GM18873 (cell line): Measurements from ENCODE around the gene WDR48.

ENCODE experiments used
- ATAC-seq: cut with Tn5 transposase; IDR thresholded peaks from one replicate; pipeline ENCODE4 v1.9.1; 2021; ENCODE audit warnings: mild to moderate bottlenecking, moderate library complexity, moderate number of reproducible peaks; ENCODE audit not compliant: unreplicated experiment, low FRiP score

WDR48 gene

GRCh38 chr3:39115870-39116269 is 64.1 kb downstream of the WDR48 start:
- ATAC-seq, result no peak

DNA sequence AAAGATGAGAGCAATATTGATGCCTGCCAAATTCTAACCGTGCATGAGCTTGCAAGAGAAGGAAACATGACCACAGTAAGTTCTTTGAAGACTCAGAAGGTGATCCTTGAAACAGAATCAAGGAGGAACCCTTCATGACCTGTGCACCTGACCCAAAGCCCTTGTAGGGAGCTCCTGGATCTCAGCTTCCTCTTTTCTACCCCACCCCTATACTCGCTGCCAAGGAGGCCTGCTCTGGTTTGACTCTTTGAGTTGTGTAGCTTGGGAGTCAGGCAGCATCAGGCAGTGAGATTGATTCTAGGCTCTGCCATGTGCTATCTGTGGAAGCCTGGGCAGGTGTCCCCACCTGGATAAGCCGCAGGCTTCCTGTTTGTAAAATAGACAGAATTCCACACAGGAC is 66.3 kb downstream of the WDR48 start:
- no peak for ATAC-seq

DNA sequence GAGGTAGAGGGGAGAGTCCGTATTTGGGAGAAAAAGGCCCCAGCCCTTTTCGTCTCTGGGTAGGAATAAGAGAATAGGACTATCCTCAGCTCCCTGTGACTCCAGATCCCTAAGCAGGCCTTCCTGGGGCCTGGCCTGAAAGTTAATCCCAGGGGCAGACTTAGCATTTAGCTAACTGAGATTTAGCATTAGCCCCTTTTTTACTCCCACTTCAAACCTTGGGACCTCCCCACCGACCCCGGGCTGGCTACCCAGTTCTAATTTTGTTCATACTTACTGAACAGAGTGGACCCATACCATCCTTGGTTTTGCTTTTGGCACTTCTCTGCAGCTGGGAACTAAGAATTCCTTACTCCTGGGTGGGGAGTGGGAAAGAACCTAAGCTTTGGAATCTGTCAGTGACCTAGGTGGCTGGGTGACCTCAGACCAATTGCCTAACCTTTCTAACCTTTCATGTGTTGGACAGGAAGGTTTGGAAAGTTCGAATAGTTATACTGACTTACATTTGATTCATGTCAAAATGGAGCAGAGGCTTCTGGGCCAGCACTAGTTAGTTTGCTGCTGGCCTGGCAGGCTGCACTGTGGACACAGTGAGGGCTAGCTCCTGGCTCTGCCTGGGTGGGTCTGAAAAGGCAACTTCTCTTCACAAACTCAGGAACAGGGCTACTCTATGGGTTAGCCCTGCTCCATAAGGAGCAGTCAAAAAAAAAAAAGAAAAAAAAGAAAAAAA is 67.3 kb downstream of the WDR48 start:
- ATAC-seq, result no peak

DNA sequence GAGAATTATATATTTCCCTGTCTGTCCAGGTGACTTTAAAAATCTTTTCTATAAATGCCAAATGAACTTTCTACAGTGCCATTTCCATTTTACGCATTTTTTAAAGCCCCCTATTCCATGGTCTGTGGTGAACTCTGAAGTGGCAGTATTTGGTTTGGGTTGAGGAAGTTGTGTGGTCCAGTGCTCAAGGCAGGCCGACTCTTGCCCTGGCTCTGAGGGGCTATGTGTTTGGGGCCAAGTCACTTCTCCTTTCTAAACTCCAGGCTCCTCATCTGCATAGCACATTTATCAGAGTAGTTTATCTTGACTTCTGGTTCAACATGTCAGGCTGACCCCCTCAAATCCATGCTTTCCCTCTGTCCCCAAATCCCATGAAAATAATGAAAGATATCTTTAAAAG is 69.8 kb downstream of the WDR48 start:
- no peak for ATAC-seq

DNA sequence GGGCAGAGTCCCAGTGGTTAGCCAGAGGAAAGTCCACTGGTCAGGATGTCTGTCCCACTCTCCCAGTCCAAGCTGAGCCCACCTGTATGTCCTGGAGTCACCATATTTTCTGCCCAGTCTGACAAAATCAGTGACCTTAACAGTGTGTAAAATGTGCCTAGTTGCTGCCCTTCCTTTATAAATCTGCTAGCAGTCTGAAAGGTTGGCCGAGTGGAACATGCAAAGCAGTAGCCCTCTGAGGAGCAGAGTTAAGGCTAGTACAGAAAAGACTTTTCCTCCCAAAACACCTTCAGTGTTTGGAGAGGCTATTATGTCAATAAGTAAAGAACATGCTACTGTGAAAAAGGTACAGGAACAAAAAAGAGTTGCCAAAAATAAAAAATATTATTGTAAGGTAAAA is 71.0 kb downstream of the WDR48 start:
- no peak for ATAC-seq

DNA sequence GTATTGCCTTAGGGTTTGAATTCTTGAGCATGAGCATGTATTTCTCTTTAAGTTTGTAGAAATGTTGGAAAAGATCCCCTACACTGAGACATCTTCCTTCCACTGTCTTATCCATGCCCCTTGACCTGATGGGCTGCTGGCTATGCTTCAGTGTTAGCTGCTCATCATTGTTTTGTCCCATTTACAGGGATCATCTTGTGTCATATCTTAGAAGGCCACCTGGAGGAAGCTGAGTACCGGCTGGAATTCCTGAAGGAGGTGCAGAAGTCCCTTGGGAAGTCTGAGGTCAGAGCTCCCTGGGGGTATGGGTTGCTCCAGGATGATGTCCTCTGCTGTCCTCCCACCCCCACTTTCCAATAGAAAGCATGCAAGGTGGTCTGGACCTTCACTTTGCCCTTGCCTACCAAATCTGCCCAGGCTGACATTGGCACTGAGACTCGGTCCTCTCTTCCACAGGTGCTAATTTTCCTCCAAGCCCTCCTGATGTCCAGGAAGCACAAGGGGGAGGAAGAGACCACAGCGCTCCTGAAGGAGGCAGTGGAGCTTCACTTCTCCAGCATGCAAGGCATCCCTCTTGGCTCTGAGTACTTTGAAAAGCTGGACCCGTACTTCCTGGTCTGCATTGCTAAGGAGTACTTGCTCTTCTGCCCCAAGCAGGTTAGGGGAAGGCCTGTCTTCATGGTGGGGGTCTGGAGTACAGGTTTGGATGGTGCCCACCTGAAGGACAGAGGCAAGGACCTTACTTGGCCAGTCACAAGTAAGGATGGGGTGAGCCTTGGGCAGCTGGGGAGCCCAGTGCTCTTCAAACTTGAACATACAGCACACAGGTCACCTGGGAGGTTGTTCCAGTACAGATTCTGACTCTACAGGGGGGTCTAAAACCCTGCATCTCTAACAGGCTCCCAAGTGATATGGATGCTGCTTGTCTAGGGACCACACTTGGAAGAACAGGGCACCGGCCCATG is 73.3 kb downstream of the WDR48 start:
- ATAC-seq, result no peak

DNA sequence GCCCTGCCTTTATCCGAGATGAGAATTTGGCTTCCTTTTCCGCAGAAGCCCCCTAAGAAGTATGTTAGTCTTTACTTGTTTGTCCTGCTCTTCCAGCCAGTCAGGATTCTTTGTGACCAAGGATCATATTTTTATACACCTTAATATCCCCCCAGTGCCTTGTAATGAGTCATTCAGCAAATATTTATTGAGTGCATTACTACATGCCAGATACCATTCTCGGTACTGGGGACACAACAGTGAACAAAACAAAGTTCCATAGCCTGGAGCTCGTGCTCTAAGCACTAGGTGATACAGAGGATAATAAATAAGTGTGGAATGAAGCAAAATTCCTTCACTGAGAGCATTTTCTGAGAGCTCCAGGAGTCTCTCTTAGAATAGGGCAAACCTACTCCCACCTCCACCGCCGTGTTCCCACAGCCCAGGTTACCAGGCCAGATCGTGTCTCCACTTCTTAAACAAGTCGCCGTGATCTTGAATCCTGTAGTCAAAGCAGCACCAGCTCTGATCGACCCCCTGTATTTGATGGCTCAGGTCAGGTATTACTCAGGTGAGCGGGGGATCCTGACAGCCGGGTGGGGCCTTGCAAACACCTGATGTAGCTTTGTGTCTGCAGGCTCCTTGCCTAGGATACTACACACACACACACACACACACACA is 74.2 kb downstream of the WDR48 start:
- no peak for ATAC-seq

DNA sequence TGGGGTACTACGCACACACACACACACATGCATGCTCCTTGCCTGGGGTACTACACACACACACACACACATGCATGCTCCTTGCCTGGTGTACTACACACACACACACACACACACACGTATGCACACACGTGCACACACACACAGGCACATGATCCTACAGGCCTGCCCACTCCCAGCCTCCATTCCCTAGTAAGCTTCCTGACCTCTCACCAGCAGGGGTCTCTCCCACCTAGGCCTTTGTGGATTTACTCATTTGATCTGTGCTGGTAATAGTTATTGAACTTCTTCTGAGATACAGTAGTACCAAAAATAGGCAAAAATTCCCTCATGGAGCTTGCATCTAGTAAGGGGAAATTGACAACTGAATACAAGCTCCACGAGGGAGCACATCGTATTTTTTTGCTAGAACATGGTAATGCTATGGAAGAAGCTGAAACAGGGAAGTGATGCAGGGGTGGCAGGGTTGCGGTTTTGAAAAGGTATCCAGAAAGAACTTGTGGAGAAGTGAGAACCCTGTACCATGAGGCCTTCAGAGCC is 74.8 kb downstream of the WDR48 start:
- ATAC-seq, result no peak

- ATAC-seq, result no peak
Observed at GRCh38 chr3:39127269-39127907, 75.6 kb downstream of the WDR48 start.

DNA sequence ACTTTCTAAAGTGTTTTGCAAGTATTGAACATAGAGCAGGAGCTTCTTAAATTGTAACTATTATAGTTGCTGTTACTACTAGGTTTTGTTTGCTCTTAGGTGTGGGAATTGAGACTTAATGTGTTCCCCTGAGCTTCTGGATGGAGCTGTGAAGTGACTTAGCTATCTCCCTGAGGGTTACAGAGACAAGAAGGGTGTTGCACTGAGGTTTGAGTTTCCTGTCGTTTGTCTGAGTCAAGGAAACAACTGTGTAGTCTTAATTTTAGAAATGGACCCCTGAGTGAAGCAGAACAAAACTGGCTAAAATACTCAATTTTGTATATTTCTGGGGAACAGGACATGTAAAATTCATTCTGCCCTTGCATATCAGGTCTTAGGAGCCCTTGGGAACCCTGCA is 76.1 kb downstream of the WDR48 start:
- ATAC-seq, result no peak

- no peak for ATAC-seq
Observed at GRCh38 chr3:39128951-39129350, 77.1 kb downstream of the WDR48 start.

GRCh38 chr3:39130026-39130425 is 78.2 kb downstream of the WDR48 start:
- no peak for ATAC-seq

DNA sequence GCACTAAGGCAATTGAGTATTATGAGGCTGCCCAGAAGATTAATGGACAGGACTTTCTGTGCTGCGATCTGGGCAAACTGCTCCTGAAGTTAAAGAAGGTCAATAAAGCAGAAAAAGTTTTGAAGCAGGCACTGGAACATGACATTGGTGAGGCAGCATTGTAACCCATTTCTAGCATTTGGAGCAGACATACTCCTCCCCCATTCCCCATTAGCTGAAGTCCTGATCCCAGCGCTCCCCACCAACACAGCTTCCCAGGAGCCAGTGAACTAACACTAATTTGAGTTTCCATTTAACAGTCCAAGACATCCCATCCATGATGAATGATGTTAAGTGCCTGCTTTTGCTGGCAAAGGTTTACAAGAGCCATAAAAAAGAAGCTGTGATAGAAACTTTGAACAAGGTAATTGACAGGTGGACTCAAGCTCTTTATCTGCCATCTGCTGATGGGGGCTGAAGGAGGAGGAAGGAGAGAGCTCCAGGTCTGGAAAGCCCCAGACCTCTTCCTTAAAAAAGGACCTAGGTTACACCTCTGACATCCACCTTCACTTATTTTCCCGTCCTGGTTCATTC is 79.0 kb downstream of the WDR48 start:
- ATAC-seq, result no peak

GRCh38 chr3:39132096-39133092 is 80.6 kb downstream of the WDR48 start:
- no peak for ATAC-seq

GRCh38 chr3:39133093-39133490 is 81.3 kb downstream of the WDR48 start:
- ATAC-seq, result no peak

DNA sequence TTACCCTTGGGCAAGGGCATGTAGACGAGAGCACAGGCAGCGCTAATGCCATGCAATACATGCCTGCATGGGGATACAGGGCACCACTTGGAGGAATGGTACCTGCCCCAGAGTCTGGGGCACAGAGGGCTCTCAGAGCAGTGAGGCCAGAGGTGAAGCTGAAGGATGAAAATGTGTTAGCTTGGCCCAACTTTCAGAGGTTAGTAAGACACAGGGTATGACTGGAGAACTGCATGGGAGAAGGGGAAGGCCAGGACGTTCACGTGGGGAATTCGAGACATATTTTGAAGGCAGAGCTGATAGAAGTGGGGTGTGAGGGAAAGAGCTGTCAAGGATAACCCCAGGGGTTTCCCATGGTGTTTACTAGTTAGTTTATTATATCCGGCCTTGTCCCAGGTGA is 82.0 kb downstream of the WDR48 start:
- ATAC-seq, result no peak

- no peak for ATAC-seq
Observed at GRCh38 chr3:39134305-39134704, 82.5 kb downstream of the WDR48 start.

- no peak for ATAC-seq
Observed at GRCh38 chr3:39135170-39135805, 83.5 kb downstream of the WDR48 start.
